B cell (primary cell): ENCODE measurements around the gene LYG2. TPM values are rescaled to one million over a fixed set of nuclear protein-coding genes. Genes with fewer than 3 reads are reported as not detected.

Experiments used
- polyA plus RNA-seq: library from polyadenylated mRNA; depleted of rRNA; stranded (reverse); fragments of >200 nt; gene quantifications from 2 replicates; pipeline ENCODE4 v1.2.3, GENCODE V29; 2012
- small RNA-seq: library from RNA; depleted of rRNA; stranded (forward); fragments of <200 nt; gene quantifications from one replicate; pipeline ENCODE3, GENCODE V24; 2012; ENCODE audit warnings: low replicate concordance, low read depth; ENCODE audit not compliant: insufficient read length
- total RNA-seq, 2 donors: library from RNA; stranded (reverse); fragments of 120-200 nt in 1 of 2; gene quantifications; 1 replicate in 1 of 2; 2 replicates in 1 of 2; pipeline versions ENCODE4 v1.2.3 to v1.2.4, GENCODE V29; 2013 to 2022

LYG2 gene
- total and polyA plus RNA-seq, 2 donors (not counting 1 experiment from before 2014, with no cell fraction given): not detected

Small RNA genes within 50 kb of the gene (small RNA-seq; reads per million reads assigned to genes)
- not detected for gene AC092587.1

Other genes starting within 250 kb of the LYG2 start
- 1.0 and 1.2 TPM in 2 replicates for gene C2orf15, start 114.0 kb downstream of the LYG2 start, total RNA-seq
- gene C2orf15, start 114.0 kb downstream of the LYG2 start, polyA plus RNA-seq: 0.89 and 1.1 TPM in 2 replicates
- gene TSGA10, start 100.7 kb downstream of the LYG2 start, total RNA-seq: 36.9 and 39.6 TPM in 2 replicates
- gene TSGA10, start 100.7 kb downstream of the LYG2 start, polyA plus RNA-seq: 4.6 and 6.7 TPM in 2 replicates
- 24.3 and 26.2 TPM in 2 replicates for gene LIPT1, start 100.7 kb downstream of the LYG2 start, total RNA-seq
- 12.2 and 17.1 TPM in 2 replicates for gene LIPT1, start 100.7 kb downstream of the LYG2 start, polyA plus RNA-seq
- 71.6 and 73.0 TPM in 2 replicates for gene MITD1, start 74.6 kb downstream of the LYG2 start, total RNA-seq
- gene MITD1, start 74.6 kb downstream of the LYG2 start, polyA plus RNA-seq: 31.0 and 53.1 TPM in 2 replicates
- gene MRPL30, start 74.5 kb downstream of the LYG2 start, total RNA-seq: 18.5 and 21.9 TPM in 2 replicates
- 4.7 and 5.0 TPM in 2 replicates for gene MRPL30, start 74.5 kb downstream of the LYG2 start, polyA plus RNA-seq
- gene LYG1, start 45.5 kb upstream of the LYG2 start, total RNA-seq: 2.7 and 3.0 TPM in 2 replicates
- gene LYG1, start 45.5 kb upstream of the LYG2 start, polyA plus RNA-seq: 4.0 and 4.5 TPM in 2 replicates
- gene TXNDC9, start 80.7 kb upstream of the LYG2 start, total RNA-seq: 21.7 and 27.1 TPM in 2 replicates
- gene TXNDC9, start 80.7 kb upstream of the LYG2 start, polyA plus RNA-seq: 9.3 and 11.2 TPM in 2 replicates
- gene EIF5B, start 81.7 kb upstream of the LYG2 start, total RNA-seq: 32.8 and 33.0 TPM in 2 replicates
- 4.5 and 5.1 TPM in 2 replicates for gene EIF5B, start 81.7 kb upstream of the LYG2 start, polyA plus RNA-seq
- 69.5 and 70.5 TPM in 2 replicates for gene REV1, start 234.4 kb upstream of the LYG2 start, total RNA-seq
- gene REV1, start 234.4 kb upstream of the LYG2 start, polyA plus RNA-seq: 25.4 and 33.7 TPM in 2 replicates